ENCODE results near the gene BTF3.

The BTF3 gene

GRCh38 chr5:73490088-73490487, 8.2 kb upstream of the BTF3 start:
- DNase-seq = no peak
- Histone ChIP-seq H3K27ac (ENCODE audit: low read length) (no peak overlapping the region), H3K79me2 (ENCODE audit: insufficient read depth, low read length) (no peaks in the 10 kb centered on the region), H3K9ac (ENCODE audit: low read depth, low read length) (no peak overlapping the region), H3K27me3 (ENCODE audit: insufficient read depth, low read length, poor library complexity) (no peaks in the 10 kb centered on the region), H3K36me3 (ENCODE audit: insufficient read depth, low read length) (no peaks in the 10 kb centered on the region), H3K4me1 (ENCODE audit: insufficient read depth, low read length) (no peaks in the 10 kb centered on the region), H3K9me3 (ENCODE audit: insufficient read depth, low read length, severe bottlenecking) (no peaks in the 10 kb centered on the region), H3K4me3 (ENCODE audit: low read depth in 1 of 2, low read length in 2 of 2) (no peak overlapping the region), H2AFZ (ENCODE audit: low read depth, low read length) (no peak overlapping the region), H3K4me2 (ENCODE audit: insufficient read depth, low read length) (no peak overlapping the region), H4K20me1 (ENCODE audit: insufficient read depth, low read length) (no peaks in the 10 kb centered on the region)
- ATAC-seq (ENCODE audit: insufficient read depth, low read depth) = no peak
- no peak for TF ChIP-seq CTCF (IDR thresholded peaks at IDR 0.05; ENCODE audit: borderline replicate concordance, extremely low read depth, low read length, poor library complexity, severe bottlenecking)
- no peak for TF ChIP-seq EZH2 (IDR thresholded peaks at IDR 0.05; ENCODE audit: borderline replicate concordance, low read depth, low read length, severe bottlenecking)

- DNase-seq (no peak), ATAC-seq (ENCODE audit: insufficient read depth, low read depth) (no peak)
- Histone ChIP-seq H3K36me3 (ENCODE audit: insufficient read depth, low read length) (no peaks in the 10 kb centered on the region), H4K20me1 (ENCODE audit: insufficient read depth, low read length) (no peaks in the 10 kb centered on the region), H3K9me3 (ENCODE audit: insufficient read depth, low read length, severe bottlenecking) (no peaks in the 10 kb centered on the region), H2AFZ (ENCODE audit: low read depth, low read length) (no peak overlapping the region; the same call in 1 of the 2 replicates), H3K79me2 (ENCODE audit: insufficient read depth, low read length) (no peaks in the 10 kb centered on the region), H3K9ac (ENCODE audit: low read depth, low read length) (no peak overlapping the region), H3K27ac (ENCODE audit: low read length) (no peak overlapping the region), H3K4me3 (ENCODE audit: low read depth in 1 of 2, low read length in 2 of 2) (no peak overlapping the region), H3K27me3 (ENCODE audit: insufficient read depth, low read length, poor library complexity) (no peaks in the 10 kb centered on the region), H3K4me2 (ENCODE audit: insufficient read depth, low read length) (no peak overlapping the region), H3K4me1 (ENCODE audit: insufficient read depth, low read length) (no peaks in the 10 kb centered on the region)
- TF ChIP-seq CTCF (IDR thresholded peaks at IDR 0.05; ENCODE audit: borderline replicate concordance, extremely low read depth, low read length, poor library complexity, severe bottlenecking) = no peak
These were observed 7.1 kb upstream of the BTF3 start for GRCh38 chr5:73491155-73491554.

GRCh38 chr5:73493421-73493820, 4.8 kb upstream of the BTF3 start:
- Histone ChIP-seq H3K9me3 (ENCODE audit: insufficient read depth, low read length, severe bottlenecking) (no peaks in the 10 kb centered on the region), H3K9ac (ENCODE audit: low read depth, low read length) (no peak overlapping the region), H4K20me1 (ENCODE audit: insufficient read depth, low read length) (no peaks in the 10 kb centered on the region), H3K36me3 (ENCODE audit: insufficient read depth, low read length) (peaks cover under 1% of the 10 kb centered on the region; the same call in 1 of the 2 replicates), H3K4me1 (ENCODE audit: insufficient read depth, low read length) (peaks cover 17% of the 10 kb centered on the region), H3K27ac (ENCODE audit: low read length) (no peak overlapping the region), H2AFZ (ENCODE audit: low read depth, low read length) (no peak overlapping the region), H3K79me2 (ENCODE audit: insufficient read depth, low read length) (peaks cover 14% of the 10 kb centered on the region), H3K27me3 (ENCODE audit: insufficient read depth, low read length, poor library complexity) (no peaks in the 10 kb centered on the region), H3K4me2 (ENCODE audit: insufficient read depth, low read length) (no peak overlapping the region), H3K4me3 (ENCODE audit: low read depth in 1 of 2, low read length in 2 of 2) (no peak overlapping the region)
- DNase-seq (no peak), ATAC-seq (ENCODE audit: insufficient read depth, low read depth) (no peak)
- TF ChIP-seq CTCF (IDR thresholded peaks at IDR 0.05; ENCODE audit: borderline replicate concordance, extremely low read depth, low read length, poor library complexity, severe bottlenecking) (no peak), EZH2 (IDR thresholded peaks at IDR 0.05; ENCODE audit: borderline replicate concordance, low read depth, low read length, severe bottlenecking) (no peak)

GRCh38 chr5:73494721-73495120, 3.5 kb upstream of the BTF3 start:
- H4K20me1 ChIP-seq (ENCODE audit: insufficient read depth, low read length) = peaks cover 9% of the 10 kb centered on the region; the same call in 1 of the 2 replicates
- H3K9me3 ChIP-seq (ENCODE audit: insufficient read depth, low read length, severe bottlenecking) = no peaks in the 10 kb centered on the region
- TF ChIP-seq CTCF (IDR thresholded peaks at IDR 0.05; ENCODE audit: borderline replicate concordance, extremely low read depth, low read length, poor library complexity, severe bottlenecking) (no peak), EZH2 (IDR thresholded peaks at IDR 0.05; ENCODE audit: borderline replicate concordance, low read depth, low read length, severe bottlenecking) (no peak)
- H3K4me1 ChIP-seq (ENCODE audit: insufficient read depth, low read length) = peaks cover 24% of the 10 kb centered on the region
- no peak overlapping the region for H3K27ac ChIP-seq (ENCODE audit: low read length)
- H3K4me3 ChIP-seq (ENCODE audit: low read depth in 1 of 2, low read length in 2 of 2) = no peak overlapping the region
- H3K4me2 ChIP-seq (ENCODE audit: insufficient read depth, low read length) = no peak overlapping the region
- peaks cover 12% of the 10 kb centered on the region for H3K36me3 ChIP-seq (ENCODE audit: insufficient read depth, low read length)
- DNase-seq = no peak
- no peak overlapping the region for H3K9ac ChIP-seq (ENCODE audit: low read depth, low read length)
- no peaks in the 10 kb centered on the region for H3K27me3 ChIP-seq (ENCODE audit: insufficient read depth, low read length, poor library complexity)
- peaks cover 27% of the 10 kb centered on the region for H3K79me2 ChIP-seq (ENCODE audit: insufficient read depth, low read length)
- H2AFZ ChIP-seq (ENCODE audit: low read depth, low read length) = no peak overlapping the region
- no peak for ATAC-seq (ENCODE audit: insufficient read depth, low read depth)

All from DND-41 (cell line).